ENCODE measurements around the gene SLC6A19.

SLC6A19 gene

DNA sequence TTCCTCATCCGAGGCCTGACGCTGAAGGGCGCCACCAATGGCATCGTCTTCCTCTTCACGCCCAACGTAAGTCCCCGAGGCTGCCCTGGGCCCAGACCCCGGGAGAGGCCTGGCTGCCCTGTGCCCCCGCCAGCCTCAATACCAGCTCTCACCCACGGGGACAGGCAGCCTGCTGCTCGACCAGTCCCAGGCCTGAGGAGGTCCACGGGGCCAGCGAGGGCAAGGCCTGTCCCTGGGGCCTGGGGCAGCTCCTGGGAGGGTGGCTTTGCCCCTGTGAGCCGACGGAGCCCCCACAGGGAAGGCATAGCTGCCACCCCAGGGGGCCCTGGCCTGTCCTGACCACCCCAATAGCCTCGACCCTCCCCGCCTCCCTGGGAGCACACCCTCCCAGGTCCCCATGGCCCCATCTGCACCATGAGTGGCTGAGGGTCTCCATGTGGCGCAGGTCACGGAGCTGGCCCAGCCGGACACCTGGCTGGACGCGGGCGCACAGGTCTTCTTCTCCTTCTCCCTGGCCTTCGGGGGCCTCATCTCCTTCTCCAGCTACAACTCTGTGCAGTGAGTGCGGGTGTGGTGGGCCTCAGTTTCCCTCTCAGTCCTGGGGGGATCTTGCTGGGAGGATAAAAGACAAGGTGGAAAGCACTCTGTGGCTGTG is 12.2 kb downstream of the SLC6A19 start:
- ChIA-PET POLR2A (no interaction called here), CTCF (no interaction called here)
- no peak for TF ChIP-seq CTCF (IDR thresholded peaks at IDR 0.05; ENCODE audit: control extremely low read depth, extremely low read depth, low read depth, missing control alignments)
- DNase-seq (ENCODE audit: extremely low spot score): no peak

DNA sequence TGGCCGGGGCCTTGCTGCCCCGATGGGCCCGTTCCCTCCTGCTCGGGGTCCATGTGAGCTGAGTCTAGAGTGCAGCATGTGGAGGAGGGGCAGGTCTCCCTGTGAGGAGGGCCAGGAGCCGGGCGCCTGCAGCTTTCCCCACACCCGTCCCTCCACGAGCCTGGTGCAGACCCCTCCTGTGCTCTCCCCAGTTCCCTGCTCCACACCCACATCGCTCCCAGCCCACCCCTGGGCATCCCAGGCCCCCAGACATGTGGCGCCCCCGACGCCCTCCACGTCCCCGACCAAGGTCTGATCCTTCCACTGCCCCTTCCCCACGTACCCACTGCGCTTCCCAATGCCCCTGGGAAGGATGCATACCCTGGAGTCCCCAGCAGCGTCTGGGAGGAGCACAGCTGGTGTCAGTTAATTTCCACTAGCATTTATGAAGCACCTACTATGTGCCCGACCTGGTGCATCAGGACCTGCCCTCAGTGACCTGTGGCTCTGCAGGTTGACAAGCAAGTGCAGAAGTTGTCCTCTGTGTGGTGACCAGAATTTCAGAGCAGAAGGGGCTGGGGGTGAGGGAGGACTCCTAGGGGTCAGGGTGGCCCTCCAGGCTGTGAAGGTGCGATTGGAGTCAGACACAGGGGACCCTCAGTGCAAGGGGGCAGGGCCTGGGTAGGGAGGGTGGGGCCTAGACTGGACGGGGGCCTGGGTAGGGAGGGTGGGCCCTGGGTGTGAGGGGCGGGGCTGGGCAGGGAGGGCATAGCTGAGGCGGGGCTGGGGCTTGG is 13.0 kb downstream of the SLC6A19 start:
- TF ChIP-seq CTCF (IDR thresholded peaks at IDR 0.05; ENCODE audit: control extremely low read depth, extremely low read depth, low read depth, missing control alignments): no peak
- no peak for DNase-seq (ENCODE audit: extremely low spot score)
- ChIA-PET CTCF (no interaction called here), POLR2A (no interaction called here)

- TF ChIP-seq CTCF (IDR thresholded peaks at IDR 0.05; ENCODE audit: control extremely low read depth, extremely low read depth, low read depth, missing control alignments): no peak
- POLR2A ChIA-PET: no interaction called here
- DNase-seq (ENCODE audit: extremely low spot score): no peak
- CTCF ChIA-PET: no interaction called here
These were observed 13.5 kb downstream of the SLC6A19 start for GRCh38 chr5:1214936-1215220.

GRCh38 chr5:1215320-1216096 is 14.1 kb downstream of the SLC6A19 start:
- CTCF ChIA-PET: interaction anchor here (1.0 kb wide), 1 partner anchor 13 kb away, joined by 3 read pairs; no protein-coding TSS in a partner anchor
- TF ChIP-seq CTCF (IDR thresholded peaks at IDR 0.05; ENCODE audit: control extremely low read depth, extremely low read depth, low read depth, missing control alignments): no peak
- POLR2A ChIA-PET: no interaction called here
- no peak for DNase-seq (ENCODE audit: extremely low spot score)

- ChIA-PET POLR2A (no interaction called here), CTCF (interaction anchor here (1.0 kb wide), 1 partner anchor 14 kb away, joined by 3 read pairs; no protein-coding TSS in a partner anchor)
- TF ChIP-seq CTCF (IDR thresholded peaks at IDR 0.05; ENCODE audit: control extremely low read depth, extremely low read depth, low read depth, missing control alignments): no peak
- DNase-seq (ENCODE audit: extremely low spot score): no peak
These were observed 15.0 kb downstream of the SLC6A19 start for GRCh38 chr5:1216211-1216917.

- DNase-seq (ENCODE audit: extremely low spot score): no peak
- no peak for TF ChIP-seq CTCF (IDR thresholded peaks at IDR 0.05; ENCODE audit: control extremely low read depth, extremely low read depth, low read depth, missing control alignments)
- POLR2A ChIA-PET: no interaction called here
- CTCF ChIA-PET: no interaction called here
These were observed 15.5 kb downstream of the SLC6A19 start for GRCh38 chr5:1216918-1217295.
